ENCODE data around the gene FBXL16.

The FBXL16 gene

GRCh38 chr16:678858-679813, 26.5 kb downstream of the FBXL16 start:
- DNase-seq (ENCODE audit: insufficient read length, low spot score), result no peak
- TF ChIP-seq CTCF (IDR thresholded peaks at IDR 0.05; ENCODE audit: insufficient read depth, missing control alignments), result no peak
- FAIRE-seq, result no peak

- FAIRE-seq (no peak), DNase-seq (ENCODE audit: insufficient read length, low spot score) (no peak)
- no peak for TF ChIP-seq CTCF (IDR thresholded peaks at IDR 0.05; ENCODE audit: insufficient read depth, missing control alignments)
Measured at GRCh38 chr16:678209-678857, 27.3 kb downstream of the FBXL16 start.

GRCh38 chr16:677316-678190, 28.0 kb downstream of the FBXL16 start:
- TF ChIP-seq CTCF (IDR thresholded peaks at IDR 0.05; ENCODE audit: insufficient read depth, missing control alignments), result no peak
- DNase-seq (ENCODE audit: insufficient read length, low spot score), result no peak
- FAIRE-seq, result no peak

GRCh38 chr16:676913-677312, 28.7 kb downstream of the FBXL16 start:
- DNase-seq (ENCODE audit: insufficient read length, low spot score) (no peak), FAIRE-seq (no peak)
- no peak for TF ChIP-seq CTCF (IDR thresholded peaks at IDR 0.05; ENCODE audit: insufficient read depth, missing control alignments)

GRCh38 chr16:676565-676902, 29.1 kb downstream of the FBXL16 start:
- DNase-seq (ENCODE audit: insufficient read length, low spot score) (no peak), FAIRE-seq (no peak)
- no peak for TF ChIP-seq CTCF (IDR thresholded peaks at IDR 0.05; ENCODE audit: insufficient read depth, missing control alignments)

GRCh38 chr16:675884-676564, 29.6 kb downstream of the FBXL16 start:
- FAIRE-seq (no peak), DNase-seq (ENCODE audit: insufficient read length, low spot score) (no peak)
- no peak for TF ChIP-seq CTCF (IDR thresholded peaks at IDR 0.05; ENCODE audit: insufficient read depth, missing control alignments)

All from D721Med (cell line).